ENCODE results near the gene ENDOD1. TPM values are rescaled to one million over a fixed set of nuclear protein-coding genes. Genes with fewer than 3 reads are reported as not detected.

The ENDOD1 gene
- total RNA-seq, 3 donors from 2014 or later (not counting 1 experiment from before 2014, with no cell fraction given), result 10.1 to 15.5 (median 14.0) TPM

DNA sequence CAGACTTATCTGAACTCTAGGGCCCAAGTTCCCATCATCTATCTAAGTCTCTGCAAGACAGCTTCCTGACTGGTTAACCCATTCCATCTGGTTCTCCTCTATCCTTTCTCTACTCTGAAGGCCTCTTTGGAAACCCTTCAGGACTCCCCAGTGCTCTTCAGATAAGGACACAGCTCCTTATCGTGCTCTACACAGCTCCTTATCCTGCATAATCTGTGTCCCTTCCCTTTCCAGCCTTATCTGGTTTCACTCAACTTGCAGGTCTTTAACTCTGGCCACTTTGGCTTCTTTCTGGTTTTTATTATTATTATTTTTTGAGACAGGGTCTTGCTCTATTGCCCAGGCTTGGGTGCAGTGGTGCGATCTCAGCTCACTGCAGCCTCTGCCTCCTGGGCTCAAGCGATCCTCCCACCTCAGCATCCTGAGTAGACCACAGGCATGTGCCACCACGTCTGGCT lies 10.6 kb downstream of the ENDOD1 start:
- ATAC-seq, result peak in 1 of 3 donors; percentile 32
- intact Hi-C loops (cut with micrococcal nuclease), result no loop called here
- H3K9me3 ChIP-seq (ENCODE audit: control insufficient read depth, insufficient read depth, low read length), result no peaks in the 10 kb centered on the region
- no peak overlapping the region for H3K4me3 Mint-ChIP-seq
- H3K36me3 Mint-ChIP-seq, result no peaks in the 10 kb centered on the region
- no peaks in the 10 kb centered on the region for H3K27me3 ChIP-seq (ENCODE audit: control insufficient read depth, insufficient read depth, low read length)
- H3K4me3 ChIP-seq (ENCODE audit: low read length), result no peak overlapping the region
- 45% methylated on average over 4 of the region's 4 CpGs for WGBS (ENCODE audit: insufficient coverage)
- peaks cover 24 to 26% of the 10 kb centered on the region in 2 donors for H3K4me1 Mint-ChIP-seq
- DNase-seq, result no peak
- H3K36me3 ChIP-seq (ENCODE audit: control insufficient read depth, insufficient read depth, low read length), result no peaks in the 10 kb centered on the region
- TF ChIP-seq, protein P1, sequence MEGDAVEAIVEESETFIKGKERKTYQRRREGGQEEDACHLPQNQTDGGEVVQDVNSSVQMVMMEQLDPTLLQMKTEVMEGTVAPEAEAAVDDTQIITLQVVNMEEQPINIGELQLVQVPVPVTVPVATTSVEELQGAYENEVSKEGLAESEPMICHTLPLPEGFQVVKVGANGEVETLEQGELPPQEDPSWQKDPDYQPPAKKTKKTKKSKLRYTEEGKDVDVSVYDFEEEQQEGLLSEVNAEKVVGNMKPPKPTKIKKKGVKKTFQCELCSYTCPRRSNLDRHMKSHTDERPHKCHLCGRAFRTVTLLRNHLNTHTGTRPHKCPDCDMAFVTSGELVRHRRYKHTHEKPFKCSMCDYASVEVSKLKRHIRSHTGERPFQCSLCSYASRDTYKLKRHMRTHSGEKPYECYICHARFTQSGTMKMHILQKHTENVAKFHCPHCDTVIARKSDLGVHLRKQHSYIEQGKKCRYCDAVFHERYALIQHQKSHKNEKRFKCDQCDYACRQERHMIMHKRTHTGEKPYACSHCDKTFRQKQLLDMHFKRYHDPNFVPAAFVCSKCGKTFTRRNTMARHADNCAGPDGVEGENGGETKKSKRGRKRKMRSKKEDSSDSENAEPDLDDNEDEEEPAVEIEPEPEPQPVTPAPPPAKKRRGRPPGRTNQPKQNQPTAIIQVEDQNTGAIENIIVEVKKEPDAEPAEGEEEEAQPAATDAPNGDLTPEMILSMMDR (IDR thresholded peaks at IDR 0.05), result no peak
- no peaks in the 10 kb centered on the region for H3K9me3 Mint-ChIP-seq
- no peaks in the 10 kb centered on the region for H3K27me3 Mint-ChIP-seq (ENCODE audit: low read depth in 2 of 2)
- no peaks in the 10 kb centered on the region for H3K4me1 ChIP-seq (ENCODE audit: control insufficient read depth, insufficient read depth, low read length)
- no peak overlapping the region for H3K27ac ChIP-seq (ENCODE audit: low read length)
- no peak overlapping the region for H3K27ac Mint-ChIP-seq

DNA sequence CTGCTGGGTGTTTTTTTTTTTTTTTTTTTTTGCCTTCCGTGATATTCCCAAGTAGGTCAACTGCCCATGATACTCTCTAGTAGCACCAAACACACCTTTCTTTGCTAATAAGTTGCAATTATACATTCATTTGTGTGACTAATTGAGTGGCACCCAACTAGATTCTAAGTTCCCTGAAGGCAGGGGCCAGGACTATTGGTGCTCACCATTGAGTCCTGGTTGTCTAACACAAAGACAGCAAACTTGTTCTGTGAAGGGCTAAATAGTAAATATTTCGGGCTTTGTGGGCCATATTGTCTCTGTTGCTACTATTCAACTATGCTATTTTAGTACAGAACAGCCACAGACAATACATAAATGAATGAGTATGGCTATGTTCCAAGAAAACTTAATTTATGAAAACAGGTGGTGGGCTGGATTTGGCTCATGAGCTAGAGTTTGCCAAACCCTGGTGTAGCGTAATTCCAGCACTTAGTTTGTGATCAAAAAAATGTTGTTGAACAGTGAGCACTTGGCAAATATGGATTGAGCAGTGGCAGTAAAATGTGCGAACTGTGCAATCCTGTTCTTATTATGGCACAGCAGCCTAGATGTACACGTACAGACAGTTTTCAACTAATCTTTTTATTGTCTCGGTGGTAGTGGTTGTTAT lies 11.3 kb downstream of the ENDOD1 start:
- TF ChIP-seq, protein P1 (IDR thresholded peaks at IDR 0.05), result no peak
- Histone ChIP-seq H3K36me3 (ENCODE audit: control insufficient read depth, insufficient read depth, low read length) (no peaks in the 10 kb centered on the region), H3K4me3 (ENCODE audit: low read length) (no peak overlapping the region), H3K4me1 (ENCODE audit: control insufficient read depth, insufficient read depth, low read length) (no peaks in the 10 kb centered on the region), H3K9me3 (ENCODE audit: control insufficient read depth, insufficient read depth, low read length) (no peaks in the 10 kb centered on the region), H3K27me3 (ENCODE audit: control insufficient read depth, insufficient read depth, low read length) (no peaks in the 10 kb centered on the region), H3K27ac (ENCODE audit: low read length) (no peak overlapping the region)
- Mint-ChIP-seq H3K27me3 (ENCODE audit: low read depth in 2 of 2) (no peaks in the 10 kb centered on the region), H3K36me3 (no peaks in the 10 kb centered on the region), H3K4me3 (no peak overlapping the region), H3K27ac (no peak overlapping the region), H3K9me3 (no peaks in the 10 kb centered on the region), H3K4me1 (peaks cover 23 to 27% of the 10 kb centered on the region in 2 donors)
- WGBS (ENCODE audit: insufficient coverage), result 98% methylated on average over 3 of the region's 6 CpGs
- no peak for ATAC-seq
- DNase-seq, result no peak
- intact Hi-C loops (cut with micrococcal nuclease), result no loop called here

DNA sequence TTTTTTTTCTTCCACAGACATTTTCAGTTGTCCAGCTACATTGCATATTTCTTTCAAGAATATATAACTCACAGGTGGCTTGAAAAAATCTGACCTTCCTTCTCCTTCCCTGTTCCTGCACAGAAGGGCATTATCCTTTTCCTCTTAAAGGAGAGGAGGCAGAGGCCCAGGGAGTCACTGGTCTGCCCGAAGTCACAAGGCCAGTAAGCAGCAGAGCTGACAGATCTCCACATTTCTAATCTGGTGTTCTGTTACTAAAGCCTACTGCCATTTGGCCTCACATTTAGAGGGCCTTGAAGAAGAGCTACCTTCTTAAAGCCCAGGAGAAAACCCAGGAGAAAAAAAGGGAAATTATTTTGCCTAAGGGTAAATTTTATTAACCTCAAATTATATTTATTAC lies 12.3 kb downstream of the ENDOD1 start:
- Histone ChIP-seq H3K27me3 (ENCODE audit: control insufficient read depth, insufficient read depth, low read length) (no peaks in the 10 kb centered on the region), H3K27ac (ENCODE audit: low read length) (no peak overlapping the region), H3K4me3 (ENCODE audit: low read length) (no peak overlapping the region), H3K4me1 (ENCODE audit: control insufficient read depth, insufficient read depth, low read length) (no peaks in the 10 kb centered on the region), H3K36me3 (ENCODE audit: control insufficient read depth, insufficient read depth, low read length) (no peaks in the 10 kb centered on the region), H3K9me3 (ENCODE audit: control insufficient read depth, insufficient read depth, low read length) (no peaks in the 10 kb centered on the region)
- WGBS (ENCODE audit: insufficient coverage), result 100% methylated on average over 1 of the region's 1 CpG
- H3K27ac Mint-ChIP-seq, result no peak overlapping the region
- H3K9me3 Mint-ChIP-seq, result no peaks in the 10 kb centered on the region
- ATAC-seq (no peak), DNase-seq (no peak)
- TF ChIP-seq, protein P1 (IDR thresholded peaks at IDR 0.05), result no peak
- no peaks in the 10 kb centered on the region for H3K36me3 Mint-ChIP-seq
- H3K4me1 Mint-ChIP-seq, result peaks cover 24 to 27% of the 10 kb centered on the region in 2 donors
- intact Hi-C loops (cut with micrococcal nuclease), result no loop called here
- no peaks in the 10 kb centered on the region for H3K27me3 Mint-ChIP-seq (ENCODE audit: low read depth in 2 of 2)
- H3K4me3 Mint-ChIP-seq, result no peak overlapping the region

DNA sequence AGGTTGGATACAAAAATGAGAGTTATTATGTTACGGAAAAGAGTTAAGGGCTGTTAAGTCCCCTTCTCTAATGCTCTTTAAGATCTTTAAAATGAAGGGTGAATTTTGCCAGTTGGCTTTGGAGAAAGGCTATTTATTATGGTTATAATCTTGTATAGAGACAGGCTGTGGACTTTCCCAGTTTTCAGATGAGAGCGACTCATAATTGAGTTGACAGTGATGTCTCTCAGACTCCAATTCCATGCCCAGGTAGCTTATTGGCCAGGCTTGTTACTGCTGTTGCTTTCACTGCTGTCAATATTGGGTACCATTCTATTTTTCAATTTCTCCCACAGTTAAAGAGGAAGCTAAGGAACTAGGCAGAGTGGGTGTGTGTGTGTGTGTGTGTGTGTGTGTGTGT lies 13.1 kb downstream of the ENDOD1 start:
- no peaks in the 10 kb centered on the region for H3K9me3 Mint-ChIP-seq
- peaks cover 22 to 24% of the 10 kb centered on the region in 2 donors for H3K4me1 Mint-ChIP-seq
- DNase-seq, result no peak
- H3K27ac Mint-ChIP-seq, result no peak overlapping the region
- 100% methylated on average over 2 of the region's 2 CpGs for WGBS (ENCODE audit: insufficient coverage)
- no peak overlapping the region for H3K27ac ChIP-seq (ENCODE audit: low read length)
- no peaks in the 10 kb centered on the region for H3K4me1 ChIP-seq (ENCODE audit: control insufficient read depth, insufficient read depth, low read length)
- TF ChIP-seq, protein P1 (IDR thresholded peaks at IDR 0.05), result no peak
- H3K4me3 Mint-ChIP-seq, result no peak overlapping the region
- intact Hi-C loops (cut with micrococcal nuclease), result no loop called here
- ATAC-seq, result no peak
- H3K36me3 ChIP-seq (ENCODE audit: control insufficient read depth, insufficient read depth, low read length), result no peaks in the 10 kb centered on the region
- no peaks in the 10 kb centered on the region for H3K27me3 ChIP-seq (ENCODE audit: control insufficient read depth, insufficient read depth, low read length)
- H3K4me3 ChIP-seq (ENCODE audit: low read length), result no peak overlapping the region
- no peaks in the 10 kb centered on the region for H3K27me3 Mint-ChIP-seq (ENCODE audit: low read depth in 2 of 2)
- H3K9me3 ChIP-seq (ENCODE audit: control insufficient read depth, insufficient read depth, low read length), result no peaks in the 10 kb centered on the region
- no peaks in the 10 kb centered on the region for H3K36me3 Mint-ChIP-seq
